IMR-90 (cell line): ENCODE results near the gene SMC1B.

Experiments
- BHLHE40 ChIP-seq: fragments of 150-350 bp; IDR thresholded peaks from 2 replicates; pipeline ENCODE4 v1.6.1; 2016; ENCODE audit warnings: mild to moderate bottlenecking, low read depth, low read length
- CHD1 ChIP-seq: IDR thresholded peaks from 2 replicates; pipeline ENCODE4 v1.6.1; 2012; ENCODE audit warnings: low read depth, low read length, improper control_type of control experiment
- CTCF ChIP-seq: conservative IDR thresholded peaks from 2 replicates; pipeline ENCODE4 v1.5.1; 2012; ENCODE audit warnings: mild to moderate bottlenecking, low read depth, low read length, improper control_type of control experiment
- MAZ ChIP-seq: IDR thresholded peaks from 2 replicates; pipeline ENCODE4 v1.6.1; 2012; ENCODE audit warnings: low read depth, mild to moderate bottlenecking, low read length, improper control_type of control experiment, moderate library complexity, borderline replicate concordance
- POLR2A ChIP-seq: IDR thresholded peaks from 2 replicates; pipeline ENCODE4 v1.6.1; 2012; ENCODE audit warnings: mild to moderate bottlenecking, low read depth, low read length
- SMC3 ChIP-seq: fragments of 150-350 bp; IDR thresholded peaks from 2 replicates; pipeline ENCODE4 v1.6.1; 2016; ENCODE audit warnings: low read depth, mild to moderate bottlenecking, antibody characterized with exemption, low read length, moderate library complexity
- USF2 ChIP-seq: fragments of 150-350 bp; IDR thresholded peaks from 2 replicates; pipeline ENCODE4 v1.6.1; 2017; ENCODE audit warnings: mild to moderate bottlenecking, antibody characterized with exemption, low read length, low read depth

GRCh38 chr22:45310977-45311531 lies 102.3 kb downstream of the SMC1B start:
- no peak for TF ChIP-seq MAZ
- TF ChIP-seq CHD1: no peak
- TF ChIP-seq USF2: no peak
- no peak for TF ChIP-seq CTCF
- no peak for TF ChIP-seq POLR2A
- no peak for TF ChIP-seq SMC3
- TF ChIP-seq BHLHE40: no peak
